HepG2 (cell line): Measurements from ENCODE around the gene LMAN2L. TPM values are rescaled to one million over a fixed set of nuclear protein-coding genes. Genes with fewer than 3 reads are reported as not detected.

Experiments
- EP300 ChIP-seq, 3 experiments: sonication (generic) in 1 of 3; formaldehyde crosslinking in 1 of 3; IDR thresholded peaks; 2 replicates each; pipeline versions ENCODE4 v1.5.1 to v1.6.1; 2011 to 2020; ENCODE audit warnings: low read depth in 2 of 3, low read length in 2 of 3, borderline replicate concordance in 1 of 3, improper control_type of control experiment in 1 of 3, mild to moderate bottlenecking in 1 of 3, missing genetic modification reagents in 1 of 3, moderate library complexity in 1 of 3
- FOXO1 ChIP-seq: sonication (generic); formaldehyde crosslinking; IDR thresholded peaks from 2 replicates; pipeline ENCODE4 v1.4.0; 2020; ENCODE audit warnings: missing genetic modification reagents
- GATA4 ChIP-seq: sonication (generic); IDR thresholded peaks from 2 replicates; pipeline ENCODE4 v1.6.1; 2016; ENCODE audit warnings: antibody characterized with exemption, low read depth, borderline replicate concordance
- HIVEP1 ChIP-seq: sonication (generic); formaldehyde crosslinking; IDR thresholded peaks from 2 replicates; pipeline ENCODE4 v1.4.0; 2020; ENCODE audit warnings: mild to moderate bottlenecking, missing genetic modification reagents
- KDM2A ChIP-seq: sonication (generic); formaldehyde crosslinking; IDR thresholded peaks from 2 replicates; pipeline ENCODE4 v1.4.0; 2020; ENCODE audit warnings: low read depth, missing genetic modification reagents, borderline replicate concordance
- PHF8 ChIP-seq: sonication (generic); formaldehyde crosslinking; IDR thresholded peaks from 2 replicates; pipeline ENCODE4 v1.5.0; 2020; ENCODE audit warnings: missing genetic modification reagents
- RXRA ChIP-seq: sonication (generic); formaldehyde crosslinking; IDR thresholded peaks from 2 replicates; pipeline ENCODE4 v1.5.1; 2020; ENCODE audit warnings: missing genetic modification reagents
- TMF1 ChIP-seq: sonication (generic); formaldehyde crosslinking; IDR thresholded peaks from 2 replicates; pipeline ENCODE4 v1.8.1; 2022; ENCODE audit warnings: low read depth, missing genetic modification reagents
- ZFP36 ChIP-seq: fragments of 150-350 bp; IDR thresholded peaks from 2 replicates; pipeline ENCODE4 v1.6.1; 2018; ENCODE audit warnings: borderline replicate concordance, low read length, low read depth; ENCODE audit not compliant: partially characterized antibody
- ZNF12 ChIP-seq: sonication (generic); formaldehyde crosslinking; IDR thresholded peaks from 2 replicates; pipeline ENCODE4 v1.5.0; 2020; ENCODE audit warnings: missing genetic modification reagents
- ZNF124 ChIP-seq: sonication (generic); formaldehyde crosslinking; IDR thresholded peaks from 2 replicates; pipeline ENCODE4 v1.4.0; 2020; ENCODE audit warnings: missing genetic modification reagents
- ZNF451 ChIP-seq: sonication (generic); formaldehyde crosslinking; IDR thresholded peaks from 2 replicates; pipeline ENCODE4 v1.5.0; 2020; ENCODE audit warnings: mild to moderate bottlenecking, missing genetic modification reagents
- ZNF703 ChIP-seq: sonication (generic); formaldehyde crosslinking; IDR thresholded peaks from 2 replicates; pipeline ENCODE4 v1.5.1; 2020; ENCODE audit warnings: missing genetic modification reagents, mild to moderate bottlenecking, moderate library complexity, borderline replicate concordance
- ZNF766 ChIP-seq: sonication (generic); formaldehyde crosslinking; IDR thresholded peaks from 2 replicates; pipeline ENCODE4 v1.5.0; 2020; ENCODE audit warnings: missing genetic modification reagents, borderline replicate concordance
- polyA plus RNA-seq, 8 experiments: library from polyadenylated mRNA; depleted of rRNA in 3 of 8; stranded (reverse) in 7 of 8; unstranded in 1 of 8; fragments of >200 nt; fragmentation: Illumina TruSeq in 4 of 8; extraction: Trizol in 4 of 8; gene quantifications; 2 replicates each; pipeline versions ENCODE4 v1.2.1 to v1.2.3, GENCODE V29; 2011 to 2016; ENCODE audit warnings: low read depth in 4 of 8, missing spikeins in 1 of 8, mixed read lengths in 1 of 8; ENCODE audit not compliant: insufficient read depth in 1 of 8
- total RNA-seq, 5 experiments: library from RNA; depleted of rRNA; stranded (reverse); fragments of >200 nt; fragmentation: Illumina TruSeq; extraction: Trizol; gene quantifications; 2 replicates each; pipeline ENCODE4 v1.2.3, GENCODE V29; 2016; ENCODE audit warnings: low read depth in 1 of 5
- TF ChIP-seq, protein P1 (sequence below): sonication (generic); formaldehyde crosslinking; IDR thresholded peaks from 2 replicates; pipeline ENCODE4 v1.4.0; 2020; ENCODE audit warnings: missing genetic modification reagents
- TF ChIP-seq, protein P2 (sequence below): sonication (generic); formaldehyde crosslinking; IDR thresholded peaks from 2 replicates; pipeline ENCODE4 v1.8.0; 2022; ENCODE audit warnings: mild to moderate bottlenecking, missing genetic modification reagents
- TF ChIP-seq, protein P3 (sequence below): sonication (generic); formaldehyde crosslinking; IDR thresholded peaks from 2 replicates; pipeline ENCODE4 v1.5.0; 2020; ENCODE audit warnings: mild to moderate bottlenecking, missing genetic modification reagents, moderate library complexity
- TF ChIP-seq, protein P4 (sequence below): sonication (generic); formaldehyde crosslinking; IDR thresholded peaks from 2 replicates; pipeline ENCODE4 v1.8.1; 2023; ENCODE audit warnings: mild to moderate bottlenecking, moderate library complexity, missing genetic modification reagents

LMAN2L gene
- total and polyA plus RNA-seq, 2 of the 13 experiments (the other 11 are each of a cell fraction or from before 2014, with no cell fraction given): 39.1 to 57.9 TPM

DNA sequence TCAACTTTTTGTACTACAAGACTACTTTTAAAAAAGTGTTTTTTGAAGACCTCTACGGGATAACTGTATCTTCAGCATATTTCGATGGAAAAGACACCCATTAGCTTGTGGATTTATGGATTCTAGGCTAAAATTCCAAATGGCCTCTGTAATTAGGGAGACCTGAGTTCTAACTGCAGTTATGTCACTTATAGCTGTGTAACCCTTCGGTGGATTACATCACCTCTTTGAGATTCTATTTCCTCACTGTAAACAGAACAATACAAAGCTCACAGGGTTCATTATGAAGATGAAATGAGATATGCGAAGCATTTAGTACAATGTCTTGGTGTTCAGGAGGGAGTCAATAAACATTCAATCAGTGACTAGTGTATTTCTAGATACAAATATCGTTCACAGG lies 24.2 kb downstream of the LMAN2L start (continued):
- TF ChIP-seq ZNF451 (CRISPR knock-in tag) (no peak), ZFP36 (no peak), PHF8 (CRISPR knock-in tag) (no peak), ZNF124 (no peak), KDM2A (CRISPR knock-in tag) (no peak), RXRA (no peak), GATA4 (no peak), TMF1 (CRISPR knock-in tag) (no peak), ZNF766 (CRISPR knock-in tag) (no peak), FOXO1 (CRISPR knock-in tag) (peak; percentile 48; the same call in 1 of the 2 replicates), ZNF703 (CRISPR knock-in tag) (no peak), ZNF12 (no peak), EP300 (IDR thresholded peaks at IDR 0.05; ENCODE audit: low read depth in 2 of 2, low read length in 2 of 2) (no peak; a peak in 1 of 4 replicates), EP300 (CRISPR knock-in tag; IDR thresholded peaks at IDR 0.05; ENCODE audit: borderline replicate concordance) (no peak), HIVEP1 (CRISPR knock-in tag) (no peak)
- TF ChIP-seq, protein P1, sequence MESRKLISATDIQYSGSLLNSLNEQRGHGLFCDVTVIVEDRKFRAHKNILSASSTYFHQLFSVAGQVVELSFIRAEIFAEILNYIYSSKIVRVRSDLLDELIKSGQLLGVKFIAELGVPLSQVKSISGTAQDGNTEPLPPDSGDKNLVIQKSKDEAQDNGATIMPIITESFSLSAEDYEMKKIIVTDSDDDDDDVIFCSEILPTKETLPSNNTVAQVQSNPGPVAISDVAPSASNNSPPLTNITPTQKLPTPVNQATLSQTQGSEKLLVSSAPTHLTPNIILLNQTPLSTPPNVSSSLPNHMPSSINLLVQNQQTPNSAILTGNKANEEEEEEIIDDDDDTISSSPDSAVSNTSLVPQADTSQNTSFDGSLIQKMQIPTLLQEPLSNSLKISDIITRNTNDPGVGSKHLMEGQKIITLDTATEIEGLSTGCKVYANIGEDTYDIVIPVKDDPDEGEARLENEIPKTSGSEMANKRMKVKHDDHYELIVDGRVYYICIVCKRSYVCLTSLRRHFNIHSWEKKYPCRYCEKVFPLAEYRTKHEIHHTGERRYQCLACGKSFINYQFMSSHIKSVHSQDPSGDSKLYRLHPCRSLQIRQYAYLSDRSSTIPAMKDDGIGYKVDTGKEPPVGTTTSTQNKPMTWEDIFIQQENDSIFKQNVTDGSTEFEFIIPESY (CRISPR knock-in tag): no peak
- TF ChIP-seq, protein P2, sequence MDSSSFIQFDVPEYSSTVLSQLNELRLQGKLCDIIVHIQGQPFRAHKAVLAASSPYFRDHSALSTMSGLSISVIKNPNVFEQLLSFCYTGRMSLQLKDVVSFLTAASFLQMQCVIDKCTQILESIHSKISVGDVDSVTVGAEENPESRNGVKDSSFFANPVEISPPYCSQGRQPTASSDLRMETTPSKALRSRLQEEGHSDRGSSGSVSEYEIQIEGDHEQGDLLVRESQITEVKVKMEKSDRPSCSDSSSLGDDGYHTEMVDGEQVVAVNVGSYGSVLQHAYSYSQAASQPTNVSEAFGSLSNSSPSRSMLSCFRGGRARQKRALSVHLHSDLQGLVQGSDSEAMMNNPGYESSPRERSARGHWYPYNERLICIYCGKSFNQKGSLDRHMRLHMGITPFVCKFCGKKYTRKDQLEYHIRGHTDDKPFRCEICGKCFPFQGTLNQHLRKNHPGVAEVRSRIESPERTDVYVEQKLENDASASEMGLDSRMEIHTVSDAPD (CRISPR knock-in tag): no peak
- TF ChIP-seq, protein P3, sequence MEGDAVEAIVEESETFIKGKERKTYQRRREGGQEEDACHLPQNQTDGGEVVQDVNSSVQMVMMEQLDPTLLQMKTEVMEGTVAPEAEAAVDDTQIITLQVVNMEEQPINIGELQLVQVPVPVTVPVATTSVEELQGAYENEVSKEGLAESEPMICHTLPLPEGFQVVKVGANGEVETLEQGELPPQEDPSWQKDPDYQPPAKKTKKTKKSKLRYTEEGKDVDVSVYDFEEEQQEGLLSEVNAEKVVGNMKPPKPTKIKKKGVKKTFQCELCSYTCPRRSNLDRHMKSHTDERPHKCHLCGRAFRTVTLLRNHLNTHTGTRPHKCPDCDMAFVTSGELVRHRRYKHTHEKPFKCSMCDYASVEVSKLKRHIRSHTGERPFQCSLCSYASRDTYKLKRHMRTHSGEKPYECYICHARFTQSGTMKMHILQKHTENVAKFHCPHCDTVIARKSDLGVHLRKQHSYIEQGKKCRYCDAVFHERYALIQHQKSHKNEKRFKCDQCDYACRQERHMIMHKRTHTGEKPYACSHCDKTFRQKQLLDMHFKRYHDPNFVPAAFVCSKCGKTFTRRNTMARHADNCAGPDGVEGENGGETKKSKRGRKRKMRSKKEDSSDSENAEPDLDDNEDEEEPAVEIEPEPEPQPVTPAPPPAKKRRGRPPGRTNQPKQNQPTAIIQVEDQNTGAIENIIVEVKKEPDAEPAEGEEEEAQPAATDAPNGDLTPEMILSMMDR (CRISPR knock-in tag): no peak
- TF ChIP-seq, protein P4, sequence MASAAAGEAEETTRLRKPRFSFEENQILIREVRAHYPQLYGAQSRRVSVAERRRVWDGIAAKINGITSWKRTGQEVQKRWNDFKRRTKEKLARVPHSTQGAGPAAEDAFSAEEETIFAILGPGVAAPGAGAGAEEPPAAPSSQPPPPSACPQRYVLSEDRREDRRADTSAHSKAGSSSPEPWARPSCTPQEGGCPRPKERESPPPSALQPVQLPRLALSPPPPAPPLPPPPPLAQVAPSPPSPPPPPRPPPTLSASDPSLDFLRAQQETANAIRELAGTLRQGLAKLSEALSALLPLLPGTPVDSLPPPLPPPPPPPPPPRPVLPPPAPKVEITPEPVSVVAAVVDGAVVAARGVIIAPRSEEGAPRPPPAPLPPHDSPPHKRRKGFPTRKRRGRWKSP (CRISPR knock-in tag): peak; percentile 31; the same call in 1 of the 2 replicates
